ENCODE results near the gene ANK2. TPM values are rescaled to one million over a fixed set of nuclear protein-coding genes. Genes with fewer than 3 reads are reported as not detected.

Gene ANK2
- 0.06 to 0.44 TPM (median 0.22 TPM) in 3 replicates for polyA plus RNA-seq
- 3.3 TPM for polyA plus RNA-seq (2011; ENCODE audit: low read depth)
- polyA plus RNA-seq (2011; cell fraction: cytosol; rRNA removed): 1.0 and 1.1 TPM in 2 replicates
- polyA plus RNA-seq (2011; cell fraction: nucleus; rRNA removed): 2.2 TPM in 2 replicates
- 0.28 and 2.2 TPM in 2 replicates for polyA plus RNA-seq (2012; ENCODE audit: low replicate concordance)
- polyA minus RNA-seq: 1.2 to 6.2 TPM (median 4.6 TPM) in 3 replicates
- 2.5 TPM for polyA minus RNA-seq (2011; cell fraction: cytosol; rRNA and poly(A)+ RNA removed)
- 4.5 and 9.5 TPM in 2 replicates for polyA minus RNA-seq (2011; cell fraction: nucleus; rRNA and poly(A)+ RNA removed)

- Histone ChIP-seq H3K36me3 (ENCODE audit: control insufficient read depth in 2 of 2, extremely low read depth in 1 of 2, insufficient read depth in 2 of 2, low read length in 2 of 2) (no peaks in the 10 kb centered on the region), H3K27ac (ENCODE audit: control insufficient read depth, insufficient read depth, low read length) (no peak within 1 kb of the TSS), H3K27me3 (ENCODE audit: control insufficient read depth, extremely low read depth, insufficient read depth, low read length) (no peaks in the 10 kb centered on the region), H3K9me3 (ENCODE audit: control insufficient read depth, low read depth, low read length) (no peaks in the 10 kb centered on the region), H3K9me1 (ENCODE audit: control insufficient read depth, extremely low read depth, insufficient read depth, low read length) (no peaks in the 10 kb centered on the region), H3K4me1 (ENCODE audit: control insufficient read depth, extremely low read depth, insufficient read depth, low read length) (no peaks in the 10 kb centered on the region), H3K4me3 (ENCODE audit: control insufficient read depth in 2 of 3, extremely low read depth in 1 of 3, insufficient read depth in 2 of 3, low read depth in 1 of 3, low read length in 3 of 3) (no peak within 1 kb of the TSS), H4K20me1 (ENCODE audit: control insufficient read depth, extremely low read depth, insufficient read depth, low read length) (no peaks in the 10 kb centered on the region), H3K9ac (ENCODE audit: control insufficient read depth, extremely low read depth, insufficient read depth, low read length) (no peak within 1 kb of the TSS), H3K4me2 (ENCODE audit: control insufficient read depth, extremely low read depth, insufficient read depth, low read depth, low read length) (no peak within 1 kb of the TSS), H2AFZ (ENCODE audit: control insufficient read depth, low read length) (no peak within 1 kb of the TSS), H3K79me2 (ENCODE audit: control insufficient read depth, insufficient read depth, low read length) (no peaks in the 10 kb centered on the region)
- TF ChIP-seq CTCF (optimal IDR thresholded peaks at IDR 0.05 in 1 of 3, IDR thresholded peaks at IDR 0.05 in 1 of 3, conservative IDR thresholded peaks at IDR 0.05 in 1 of 3; ENCODE audit: extremely low read depth in 1 of 3, insufficient read depth in 2 of 3, low read length in 3 of 3) (no peak), EZH2 (IDR thresholded peaks at IDR 0.05; ENCODE audit: low read length) (no peak)
- FAIRE-seq (no peak), DNase-seq (ENCODE audit: low read depth, low spot score) (no peak)
- dilution Hi-C loops (cut with MboI; ENCODE audit: extremely low pct_ligation_motif_present, low sequenced_read_pairs): no loop called here
Observed at GRCh38 chr4:113049421-113050370, at the start of gene ANK2. ANK2 (plus strand) TSS chr4:113049653; CDS start chr4:113049729, 76 bp downstream.

- DNase-seq (ENCODE audit: low read depth, low spot score) (no peak), FAIRE-seq (no peak)
- H3K9ac ChIP-seq (ENCODE audit: control insufficient read depth, extremely low read depth, insufficient read depth, low read length): no peak overlapping the region
Observed at GRCh38 chr4:113003841-113004240, 45.6 kb upstream of the ANK2 start.

More at GRCh38 chr4:113003841-113004240, 45.6 kb upstream of the ANK2 start:
- Histone ChIP-seq H3K4me1 (ENCODE audit: control insufficient read depth, extremely low read depth, insufficient read depth, low read length) (no peaks in the 10 kb centered on the region), H2AFZ (ENCODE audit: control insufficient read depth, low read length) (no peak overlapping the region), H3K4me3 (ENCODE audit: control insufficient read depth in 2 of 3, extremely low read depth in 1 of 3, insufficient read depth in 2 of 3, low read depth in 1 of 3, low read length in 3 of 3) (no peak overlapping the region), H3K9me3 (ENCODE audit: control insufficient read depth, low read depth, low read length) (no peaks in the 10 kb centered on the region), H3K36me3 (ENCODE audit: control insufficient read depth in 2 of 2, extremely low read depth in 1 of 2, insufficient read depth in 2 of 2, low read length in 2 of 2) (no peaks in the 10 kb centered on the region), H3K79me2 (ENCODE audit: control insufficient read depth, insufficient read depth, low read length) (no peaks in the 10 kb centered on the region), H4K20me1 (ENCODE audit: control insufficient read depth, extremely low read depth, insufficient read depth, low read length) (no peaks in the 10 kb centered on the region), H3K27ac (ENCODE audit: control insufficient read depth, insufficient read depth, low read length) (no peak overlapping the region), H3K9me1 (ENCODE audit: control insufficient read depth, extremely low read depth, insufficient read depth, low read length) (no peaks in the 10 kb centered on the region), H3K4me2 (ENCODE audit: control insufficient read depth, extremely low read depth, insufficient read depth, low read depth, low read length) (no peak overlapping the region), H3K27me3 (ENCODE audit: control insufficient read depth, extremely low read depth, insufficient read depth, low read length) (no peaks in the 10 kb centered on the region)
- dilution Hi-C loops (cut with MboI; ENCODE audit: extremely low pct_ligation_motif_present, low sequenced_read_pairs): no loop called here
- TF ChIP-seq CTCF (optimal IDR thresholded peaks at IDR 0.05 in 1 of 3, IDR thresholded peaks at IDR 0.05 in 1 of 3, conservative IDR thresholded peaks at IDR 0.05 in 1 of 3; ENCODE audit: extremely low read depth in 1 of 3, insufficient read depth in 2 of 3, low read length in 3 of 3) (no peak), EZH2 (IDR thresholded peaks at IDR 0.05; ENCODE audit: low read length) (no peak)
